SK-MEL-5 (cell line): ENCODE results near the gene CRTC2. TPM values are rescaled to one million over a fixed set of nuclear protein-coding genes. Genes with fewer than 3 reads are reported as not detected.
"Not testable (repeated sequence)": the region's sequence is repeated elsewhere in the genome, so short reads cannot be mapped to it uniquely, and the experiment has no call there.

Source experiments
- DNase-seq: peaks from one replicate; pipeline ENCODE4 v3.0.0-alpha.2; 2016; ENCODE audit warnings: low read depth, low spot score
- in situ Hi-C: cut with HindIII; loops from 2 replicates; pipeline ENCODE4 v1.10.0; 2016; ENCODE audit warnings: low sequenced_read_pairs, high pct_unique_total_duplicates, low pct_unique_long_range_greater_than_20kb
- small RNA-seq, 2 experiments: library from RNA; depleted of rRNA; stranded (forward); fragments of <200 nt; gene quantifications; one replicate each; pipeline ENCODE3, GENCODE V24; 2014
- total RNA-seq: library from RNA; depleted of rRNA; stranded (reverse); fragments of >200 nt; shearing (Covaris generic); gene quantifications from 2 replicates; pipeline ENCODE4 v1.2.3, GENCODE V29; 2014; rRNA removed

CRTC2 gene
- total RNA-seq, 1 experiment from 2014 or later, result 11.1 TPM

DNA sequence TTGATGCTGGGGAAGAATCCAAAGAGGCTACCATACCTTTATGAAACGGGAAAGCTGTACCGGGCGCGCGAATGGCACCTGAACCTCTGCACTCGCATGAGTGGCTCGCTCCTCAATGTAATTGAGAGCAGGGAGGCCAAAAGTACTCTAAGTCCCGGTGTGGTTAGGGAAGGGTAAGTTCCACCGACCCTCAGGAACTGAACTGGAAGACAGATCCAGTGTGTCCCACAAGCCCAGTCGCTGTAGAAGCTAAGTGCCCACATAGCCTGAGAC, 36.7 kb downstream of the CRTC2 start:
- no peak for DNase-seq
- in situ Hi-C loops, result loop anchor here (25.0 kb wide), 1 partner anchor 109 kb away; no protein-coding TSS in a partner anchor

DNA sequence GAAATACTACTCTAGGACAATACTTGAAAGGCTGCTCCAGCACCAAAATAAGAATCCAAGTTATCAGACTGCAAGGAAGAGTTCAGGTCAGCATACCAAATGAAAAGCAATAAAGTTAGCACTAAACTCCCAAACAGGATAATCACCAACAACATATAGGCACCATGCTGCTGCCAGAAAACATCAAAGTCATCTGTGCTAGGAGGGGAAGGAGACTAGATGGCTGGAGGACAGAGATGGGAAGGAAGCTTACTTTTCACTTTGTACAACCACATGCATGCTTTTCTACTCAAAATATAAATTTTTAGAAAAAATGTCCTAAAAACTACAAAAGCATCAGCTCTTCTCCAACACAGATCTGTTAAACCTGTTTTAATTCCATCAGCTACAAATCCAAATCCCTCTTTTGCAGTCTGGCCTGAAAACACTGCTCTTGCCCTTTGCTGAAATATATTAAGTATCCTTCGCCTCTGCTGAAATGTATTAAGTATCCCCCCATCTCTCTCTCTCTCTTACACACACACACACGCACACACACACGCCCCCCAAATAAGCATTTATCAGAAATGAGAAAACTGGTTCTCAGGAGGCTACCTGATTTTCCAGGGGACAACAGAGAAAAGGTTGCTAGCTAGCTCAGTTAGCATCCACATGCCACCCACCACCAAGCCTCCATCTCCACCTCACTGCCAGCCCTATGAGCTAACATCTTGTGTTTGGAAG, 37.2 kb downstream of the CRTC2 start:
- in situ Hi-C loops, result loop anchor here (25.0 kb wide), 1 partner anchor 109 kb away; no protein-coding TSS in a partner anchor
- no peak for DNase-seq

GRCh38 chr1:153919876-153920852, 38.2 kb downstream of the CRTC2 start:
- DNase-seq, result peak; percentile 34
- in situ Hi-C loops, result loop anchor here (25.0 kb wide), 1 partner anchor 108 kb away; no protein-coding TSS in a partner anchor

DNA sequence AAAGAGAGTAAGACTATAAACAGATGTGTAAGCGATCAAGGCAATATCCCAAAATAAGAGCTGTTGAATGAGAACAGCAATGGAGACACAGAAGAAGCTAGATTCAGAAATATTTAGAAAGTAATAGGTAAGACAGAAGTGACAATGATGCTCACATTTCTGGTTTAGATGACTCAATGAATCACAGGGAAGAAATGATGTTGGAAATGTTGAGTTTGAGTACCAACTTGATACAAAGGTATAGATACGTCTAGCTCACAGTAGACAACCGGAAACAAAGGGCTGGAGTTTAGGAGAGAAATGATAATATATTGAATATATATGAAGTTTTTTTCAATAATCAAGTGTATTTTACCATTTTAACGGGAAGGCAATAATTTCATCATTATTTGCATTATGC, 42.1 kb downstream of the CRTC2 start:
- no peak for DNase-seq
- in situ Hi-C loops, result loop anchor here (25.0 kb wide), 1 partner anchor 104 kb away; no protein-coding TSS in a partner anchor

GRCh38 chr1:153912349-153912748, 46.1 kb downstream of the CRTC2 start:
- in situ Hi-C loops, result loop anchor here (25.0 kb wide), 1 partner anchor 100 kb away; no protein-coding TSS in a partner anchor

GRCh38 chr1:153910560-153910959, 47.9 kb downstream of the CRTC2 start:
- in situ Hi-C loops, result loop anchor here (25.0 kb wide), 1 partner anchor 98 kb away; no protein-coding TSS in a partner anchor
- DNase-seq, result not testable (repeated sequence)

More at GRCh38 chr1:153912349-153912748, 46.1 kb downstream of the CRTC2 start:
- no peak for DNase-seq

DNA sequence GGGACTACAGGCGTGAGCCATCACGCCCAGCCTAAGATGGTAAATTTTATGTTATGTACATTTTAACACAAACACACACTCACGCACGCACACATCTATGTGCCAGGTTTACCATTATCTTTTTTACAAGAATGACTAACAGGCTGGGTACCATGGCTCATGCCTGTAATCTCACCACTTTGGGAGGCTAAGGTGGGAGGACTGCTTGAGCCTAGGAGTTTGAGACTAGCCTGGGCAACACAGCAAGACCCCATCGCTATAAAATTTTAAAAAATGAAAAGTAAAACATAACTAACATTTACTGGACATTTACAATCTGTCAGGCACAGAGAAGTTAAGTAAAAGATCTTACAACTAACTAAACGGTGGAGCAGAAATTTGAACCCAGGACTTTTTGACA, 50.3 kb downstream of the CRTC2 start:
- in situ Hi-C loops, result loop anchor here (25.0 kb wide), 1 partner anchor 96 kb away; no protein-coding TSS in a partner anchor

DNA sequence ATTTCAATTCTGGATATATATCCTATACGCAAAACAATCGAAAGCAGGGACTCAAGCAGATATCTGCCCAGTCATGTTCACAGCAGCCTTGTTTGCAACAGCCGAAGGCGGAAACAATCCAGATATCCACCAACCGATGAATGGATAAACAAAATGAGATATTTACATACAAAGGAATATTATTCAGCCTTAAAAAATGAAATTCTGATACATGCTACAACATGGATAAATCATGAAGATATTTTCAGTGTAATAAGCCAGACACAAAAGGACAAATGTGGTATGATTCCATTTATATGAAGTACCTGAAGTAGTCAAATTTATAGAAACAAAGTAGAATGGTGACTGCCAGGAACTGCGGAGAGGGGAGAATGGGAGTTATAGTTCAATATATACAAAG, 51.3 kb downstream of the CRTC2 start:
- in situ Hi-C loops, result loop anchor here (25.0 kb wide), 1 partner anchor 95 kb away; no protein-coding TSS in a partner anchor
- DNase-seq, result no peak

More for the DNA sequence above, 50.3 kb downstream of the CRTC2 start:
- DNase-seq, result no peak

DNA sequence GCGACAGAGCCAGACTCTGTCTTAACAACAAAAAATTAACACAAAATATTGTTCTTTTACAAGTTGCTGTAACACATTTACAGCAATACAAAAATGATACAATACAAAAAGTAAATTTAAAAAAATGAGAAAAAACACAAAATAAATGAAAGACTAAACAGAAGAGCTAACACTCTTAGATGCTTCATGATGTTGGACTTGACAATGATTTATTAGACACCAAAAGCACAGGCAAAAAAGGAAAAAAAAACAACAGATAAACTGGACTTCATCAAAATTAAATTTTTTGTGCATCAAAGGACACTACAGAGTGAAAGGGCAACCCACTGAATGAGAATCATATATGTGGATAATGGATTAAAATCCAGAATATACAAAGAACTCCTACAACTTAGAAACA, 52.0 kb downstream of the CRTC2 start:
- in situ Hi-C loops, result loop anchor here (25.0 kb wide), 1 partner anchor 94 kb away; no protein-coding TSS in a partner anchor
- no peak for DNase-seq

- in situ Hi-C loops, result loop anchor here (25.0 kb wide), 1 partner anchor 94 kb away; no protein-coding TSS in a partner anchor
Observed at GRCh38 chr1:153905908-153906307, 52.5 kb downstream of the CRTC2 start.

DNA sequence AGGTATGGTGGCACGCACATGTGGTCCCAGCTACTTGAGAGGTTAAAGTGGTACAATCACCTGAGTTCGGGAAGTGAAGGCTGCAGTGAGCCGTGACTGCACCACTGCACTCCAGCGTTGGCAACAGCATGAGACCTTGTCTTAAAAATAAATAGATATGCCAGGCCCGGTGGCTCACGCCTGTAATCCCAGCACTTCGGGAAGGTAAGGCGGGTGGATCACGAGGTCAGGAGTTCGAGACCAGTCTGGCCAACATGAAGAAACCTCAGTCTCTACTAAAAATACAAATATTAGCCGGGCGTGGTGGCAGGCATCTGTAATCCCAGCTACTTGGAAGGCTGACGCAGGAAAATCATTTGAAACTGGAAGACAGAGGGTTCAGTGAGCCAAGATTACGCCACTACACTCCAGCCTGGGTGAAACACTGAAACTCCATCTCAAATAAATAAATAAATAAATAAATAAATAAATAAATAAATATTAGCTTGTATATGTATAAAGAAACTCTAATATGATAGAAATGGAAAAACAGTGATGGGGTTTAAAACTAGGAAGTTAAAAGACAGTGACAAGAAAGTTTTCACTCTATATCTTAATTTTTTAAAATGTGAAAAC, 54.5 kb downstream of the CRTC2 start:
- in situ Hi-C loops, result loop anchor here (25.0 kb wide), 1 partner anchor 92 kb away; no protein-coding TSS in a partner anchor

More at GRCh38 chr1:153905908-153906307, 52.5 kb downstream of the CRTC2 start:
- not testable (repeated sequence) for DNase-seq

DNA sequence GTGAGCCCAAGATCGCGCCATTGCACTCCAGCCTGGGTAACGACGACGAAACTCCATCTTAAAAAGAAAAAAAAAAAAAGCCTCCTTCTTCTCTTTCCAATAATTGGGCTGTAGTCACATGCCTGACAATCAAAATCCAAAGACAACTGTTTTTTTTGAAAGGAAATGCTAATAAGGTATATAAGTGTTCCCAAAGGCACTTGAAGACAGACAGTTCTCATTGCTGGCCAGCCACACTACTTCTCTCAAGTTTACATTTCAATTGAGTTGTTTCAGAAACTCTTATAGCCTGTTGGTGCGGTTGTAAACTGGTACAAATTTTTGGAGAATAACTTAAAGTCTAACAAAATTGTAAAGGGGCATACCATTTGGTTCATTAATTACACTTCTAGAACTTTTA, 58.9 kb downstream of the CRTC2 start:
- DNase-seq, result no peak
- in situ Hi-C loops, result no loop called here

More for the DNA sequence above, 54.5 kb downstream of the CRTC2 start:
- no peak for DNase-seq

Small RNA genes within 50 kb of the gene (small RNA-seq; reads per million reads assigned to genes)
- gene MIR6737, result 0 reads per million in 2 experiments

Other genes starting within 250 kb of the CRTC2 start
- 63.2 and 77.5 TPM in 2 replicates for gene INTS3, start 230.6 kb downstream of the CRTC2 start, total RNA-seq
- gene SLC27A3, start 183.2 kb downstream of the CRTC2 start, total RNA-seq, result 174 and 184 TPM in 2 replicates
- 8.4 and 8.7 TPM in 2 replicates for gene GATAD2B, start 35.6 kb downstream of the CRTC2 start, total RNA-seq
- 13.8 and 17.9 TPM in 2 replicates for gene DENND4B, start 11.9 kb downstream of the CRTC2 start, total RNA-seq
- 240 and 242 TPM in 2 replicates for gene SLC39A1, start 4.9 kb upstream of the CRTC2 start, total RNA-seq
- 16.7 and 23.8 TPM in 2 replicates for gene CREB3L4, start 9.3 kb upstream of the CRTC2 start, total RNA-seq
- 348 and 362 TPM in 2 replicates for gene JTB, start 19.1 kb upstream of the CRTC2 start, total RNA-seq
- gene RAB13, start 27.7 kb upstream of the CRTC2 start, total RNA-seq, result 52.4 and 55.6 TPM in 2 replicates
- gene RPS27, start 32.1 kb upstream of the CRTC2 start, total RNA-seq, result 5,494 and 5,700 TPM in 2 replicates
- gene NUP210L, start 196.5 kb upstream of the CRTC2 start, total RNA-seq, result not detected in 2 replicates
- 706 and 766 TPM in 2 replicates for gene TPM3, start 233.5 kb upstream of the CRTC2 start, total RNA-seq
- not detected in 2 replicates for gene CFAP141, start 247.7 kb upstream of the CRTC2 start, total RNA-seq